HG03354 (cell line): Measurements from ENCODE around the gene POLA1.
A peak's percentile ranks its signal among the peaks of the same experiment; 100 is the strongest.
"Not testable (repeated sequence)": the region's sequence is repeated elsewhere in the genome, so short reads cannot be mapped to it uniquely, and the experiment has no call there.

Experiments
- ATAC-seq: cut with Tn5 transposase; IDR thresholded peaks from one replicate; pipeline ENCODE4 v1.9.1; 2021; ENCODE audit warnings: mild to moderate bottlenecking; ENCODE audit not compliant: unreplicated experiment, poor library complexity, severe bottlenecking

POLA1 gene, protein sequence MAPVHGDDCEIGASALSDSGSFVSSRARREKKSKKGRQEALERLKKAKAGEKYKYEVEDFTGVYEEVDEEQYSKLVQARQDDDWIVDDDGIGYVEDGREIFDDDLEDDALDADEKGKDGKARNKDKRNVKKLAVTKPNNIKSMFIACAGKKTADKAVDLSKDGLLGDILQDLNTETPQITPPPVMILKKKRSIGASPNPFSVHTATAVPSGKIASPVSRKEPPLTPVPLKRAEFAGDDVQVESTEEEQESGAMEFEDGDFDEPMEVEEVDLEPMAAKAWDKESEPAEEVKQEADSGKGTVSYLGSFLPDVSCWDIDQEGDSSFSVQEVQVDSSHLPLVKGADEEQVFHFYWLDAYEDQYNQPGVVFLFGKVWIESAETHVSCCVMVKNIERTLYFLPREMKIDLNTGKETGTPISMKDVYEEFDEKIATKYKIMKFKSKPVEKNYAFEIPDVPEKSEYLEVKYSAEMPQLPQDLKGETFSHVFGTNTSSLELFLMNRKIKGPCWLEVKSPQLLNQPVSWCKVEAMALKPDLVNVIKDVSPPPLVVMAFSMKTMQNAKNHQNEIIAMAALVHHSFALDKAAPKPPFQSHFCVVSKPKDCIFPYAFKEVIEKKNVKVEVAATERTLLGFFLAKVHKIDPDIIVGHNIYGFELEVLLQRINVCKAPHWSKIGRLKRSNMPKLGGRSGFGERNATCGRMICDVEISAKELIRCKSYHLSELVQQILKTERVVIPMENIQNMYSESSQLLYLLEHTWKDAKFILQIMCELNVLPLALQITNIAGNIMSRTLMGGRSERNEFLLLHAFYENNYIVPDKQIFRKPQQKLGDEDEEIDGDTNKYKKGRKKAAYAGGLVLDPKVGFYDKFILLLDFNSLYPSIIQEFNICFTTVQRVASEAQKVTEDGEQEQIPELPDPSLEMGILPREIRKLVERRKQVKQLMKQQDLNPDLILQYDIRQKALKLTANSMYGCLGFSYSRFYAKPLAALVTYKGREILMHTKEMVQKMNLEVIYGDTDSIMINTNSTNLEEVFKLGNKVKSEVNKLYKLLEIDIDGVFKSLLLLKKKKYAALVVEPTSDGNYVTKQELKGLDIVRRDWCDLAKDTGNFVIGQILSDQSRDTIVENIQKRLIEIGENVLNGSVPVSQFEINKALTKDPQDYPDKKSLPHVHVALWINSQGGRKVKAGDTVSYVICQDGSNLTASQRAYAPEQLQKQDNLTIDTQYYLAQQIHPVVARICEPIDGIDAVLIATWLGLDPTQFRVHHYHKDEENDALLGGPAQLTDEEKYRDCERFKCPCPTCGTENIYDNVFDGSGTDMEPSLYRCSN (N-terminal part only)

GRCh38 chrX:24693453-24694202 is at the start of gene POLA1:
Gene POLA1 (plus strand): TSS chrX:24693918. CDS start chrX:24693962, 44 bp downstream.
- ATAC-seq: peak; percentile 96

DNA sequence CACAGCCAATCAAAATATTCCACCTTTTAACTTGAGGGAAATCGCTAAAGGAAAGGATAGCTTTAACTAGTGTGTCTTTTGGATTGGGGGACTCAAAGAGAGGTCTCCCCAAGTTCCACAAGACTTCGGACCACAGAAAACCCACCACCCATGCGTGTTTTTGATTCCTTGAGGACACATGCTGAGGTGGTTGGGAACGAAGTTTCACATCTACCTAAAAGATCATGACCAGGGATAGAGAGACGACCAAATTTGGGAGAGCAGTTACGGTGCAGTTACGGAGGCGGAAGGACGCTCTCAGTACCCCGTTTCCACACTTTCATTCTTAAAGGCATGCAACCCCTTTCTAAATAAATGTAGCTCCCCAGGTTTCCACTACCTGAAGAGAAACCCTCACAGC is 47.7 kb upstream of the POLA1 start:
- ATAC-seq: no peak

DNA sequence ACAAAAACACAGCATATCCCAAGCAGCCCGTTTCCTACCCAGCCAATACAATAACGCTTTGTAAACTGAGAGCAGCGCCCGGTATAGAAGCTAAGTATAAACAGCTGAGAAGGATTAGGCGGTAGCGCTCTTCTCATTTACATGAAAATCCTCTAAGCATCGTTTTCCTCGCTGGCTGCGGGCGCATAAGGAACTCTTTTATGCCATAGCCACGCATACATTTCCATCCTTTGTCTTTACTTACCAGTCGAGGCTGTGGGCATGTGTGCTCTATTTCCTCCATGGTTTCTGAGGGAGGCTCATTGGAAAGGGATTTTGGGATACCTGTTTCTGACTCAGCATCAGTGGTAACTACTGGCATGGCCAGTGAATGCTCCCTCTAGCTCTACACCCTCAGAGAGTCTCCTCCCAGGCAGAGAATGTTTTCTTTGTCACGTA is 47.0 kb upstream of the POLA1 start:
- ATAC-seq: peak; percentile 12

GRCh38 chrX:24647257-24648058 is 46.3 kb upstream of the POLA1 start, which contains the start of gene PCYT1B:
Gene PCYT1B (minus strand): TSS chrX:24647347. CDS start chrX:24647105, 242 bp downstream.
- ATAC-seq: peak; percentile 90

GRCh38 chrX:24648495-24648894 is 45.2 kb upstream of the POLA1 start:
- ATAC-seq: no peak

- no peak for ATAC-seq
Measured at GRCh38 chrX:24651783-24652182, 41.9 kb upstream of the POLA1 start.

DNA sequence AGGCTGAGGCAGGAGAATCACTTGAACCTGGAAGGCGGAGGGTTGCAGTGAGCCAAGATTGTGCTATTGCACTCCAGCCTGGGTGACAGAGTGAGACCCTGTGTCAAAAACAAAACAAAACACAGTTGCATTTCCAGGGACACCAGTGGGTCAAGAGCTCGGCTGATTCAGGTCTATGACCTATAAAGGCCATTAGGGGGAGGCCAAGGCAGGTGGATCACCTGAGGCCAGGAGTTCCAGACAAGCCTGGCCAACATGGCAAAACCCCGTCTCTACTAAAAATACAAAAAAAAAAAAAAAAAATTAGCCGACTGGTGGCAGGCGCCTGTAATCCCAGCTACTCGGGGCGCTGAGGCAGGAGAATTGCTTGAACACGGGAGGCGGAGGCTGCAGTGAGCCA is 38.0 kb upstream of the POLA1 start:
- ATAC-seq: not testable (repeated sequence)

DNA sequence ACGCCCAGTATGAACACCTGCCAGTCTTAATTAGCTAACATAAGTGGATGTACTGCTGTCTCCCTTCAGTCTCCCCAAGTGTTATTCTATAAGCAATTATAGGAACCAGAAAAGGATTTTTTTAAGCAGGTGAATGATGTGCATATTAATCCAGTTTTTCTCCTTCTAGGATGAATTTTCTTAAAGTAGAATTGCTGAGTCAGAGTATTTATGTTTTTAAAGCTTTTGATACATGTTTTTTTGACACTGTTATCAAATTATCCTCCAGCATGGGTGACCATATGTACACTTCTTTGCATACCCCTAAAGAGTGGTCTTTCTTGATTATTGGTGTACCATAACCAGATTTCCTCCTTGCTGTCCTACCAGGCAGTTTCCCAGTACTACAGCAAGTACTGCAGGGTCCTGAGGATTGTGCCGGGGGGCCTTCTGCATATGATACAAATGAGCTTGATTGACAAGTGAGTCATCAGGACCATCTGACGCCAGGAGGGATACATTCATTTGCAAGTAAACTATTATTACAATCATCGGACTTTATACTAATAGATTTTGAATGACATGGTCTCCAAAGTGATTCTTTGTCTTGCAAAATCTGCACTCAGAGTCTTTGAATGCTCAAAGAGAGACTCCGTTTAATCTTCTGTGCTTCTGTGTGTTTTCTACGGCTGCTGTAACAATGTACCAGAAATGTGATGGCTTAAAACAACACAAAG is 35.9 kb upstream of the POLA1 start:
- no peak for ATAC-seq

- ATAC-seq: no peak
Measured at GRCh38 chrX:24658421-24658820, 35.3 kb upstream of the POLA1 start.

DNA sequence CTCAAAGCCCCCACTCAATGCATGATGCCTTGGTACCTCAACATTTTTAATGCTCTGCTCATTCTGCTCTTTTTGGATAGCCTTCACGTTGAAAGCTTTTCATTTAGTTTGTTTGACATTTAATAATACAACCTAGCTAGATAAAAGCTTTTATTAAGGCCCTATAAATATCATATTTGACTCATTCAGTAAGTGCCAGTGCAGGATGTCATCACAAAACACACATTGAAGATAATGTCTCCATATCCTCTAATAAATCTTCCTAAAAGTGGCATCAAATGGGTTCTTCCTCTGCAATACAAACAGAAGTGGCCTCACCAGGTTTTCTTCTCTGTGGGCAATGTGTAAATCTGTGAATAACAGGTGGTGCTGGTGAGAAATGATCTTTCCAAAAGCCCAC is 34.6 kb upstream of the POLA1 start:
- ATAC-seq: no peak

DNA sequence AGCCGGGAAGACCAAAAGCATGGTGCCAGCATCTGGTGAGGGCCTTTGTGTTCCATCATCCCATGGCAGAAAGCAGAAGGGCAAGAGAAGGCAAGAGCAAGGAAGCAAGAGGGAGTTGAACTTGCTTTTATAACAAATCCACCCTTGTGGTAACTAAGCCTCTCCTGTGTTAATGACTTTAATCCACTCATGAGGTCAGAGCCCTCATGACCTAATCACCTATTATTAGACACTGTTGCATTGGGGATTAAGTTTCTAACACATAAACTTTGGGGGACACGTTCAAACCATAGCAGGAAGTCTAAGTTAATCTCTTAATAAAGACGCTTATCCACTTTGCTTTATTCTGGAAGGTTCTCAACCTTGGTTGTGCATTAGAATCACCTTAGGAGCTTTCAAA is 34.1 kb upstream of the POLA1 start:
- ATAC-seq: no peak

DNA sequence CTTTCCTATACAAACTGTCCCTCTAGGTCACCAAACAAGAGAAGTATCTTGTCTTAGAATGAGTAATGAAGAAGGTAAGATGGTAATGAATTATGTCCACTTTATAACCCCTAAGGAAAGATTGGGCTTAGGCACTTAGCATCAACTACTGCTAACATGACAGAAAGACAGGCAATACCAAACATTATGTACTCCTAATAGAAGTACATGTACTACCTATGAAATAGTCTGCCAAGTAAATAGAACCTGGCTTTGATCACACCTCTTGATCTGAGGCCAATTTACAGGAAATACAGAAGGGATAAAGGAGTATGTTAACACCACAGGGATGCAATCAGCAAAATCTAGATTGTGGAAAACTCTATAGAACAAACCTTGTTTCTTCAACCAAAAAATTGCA is 32.4 kb upstream of the POLA1 start:
- no peak for ATAC-seq

GRCh38 chrX:24662352-24662751 is 31.4 kb upstream of the POLA1 start:
- no peak for ATAC-seq

DNA sequence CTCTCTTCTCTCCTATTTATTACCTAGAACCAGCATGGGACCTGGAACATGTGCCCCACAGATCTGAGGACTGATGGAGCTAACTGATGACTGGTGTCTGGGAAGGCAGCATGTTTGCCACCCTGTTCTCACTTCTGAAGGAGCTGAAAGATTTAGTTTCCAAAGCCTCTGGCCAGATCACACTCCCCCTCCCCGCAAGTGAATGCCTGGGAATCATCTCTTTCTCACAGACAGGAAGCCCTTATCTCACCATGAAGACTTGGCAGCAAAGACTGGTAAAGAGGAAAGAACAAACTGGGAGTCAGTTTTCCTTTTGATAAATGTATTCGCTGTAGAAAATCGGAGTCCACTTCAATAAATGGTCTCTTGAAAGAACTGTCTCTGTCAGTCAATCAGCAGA is 25.6 kb upstream of the POLA1 start:
- ATAC-seq: no peak

DNA sequence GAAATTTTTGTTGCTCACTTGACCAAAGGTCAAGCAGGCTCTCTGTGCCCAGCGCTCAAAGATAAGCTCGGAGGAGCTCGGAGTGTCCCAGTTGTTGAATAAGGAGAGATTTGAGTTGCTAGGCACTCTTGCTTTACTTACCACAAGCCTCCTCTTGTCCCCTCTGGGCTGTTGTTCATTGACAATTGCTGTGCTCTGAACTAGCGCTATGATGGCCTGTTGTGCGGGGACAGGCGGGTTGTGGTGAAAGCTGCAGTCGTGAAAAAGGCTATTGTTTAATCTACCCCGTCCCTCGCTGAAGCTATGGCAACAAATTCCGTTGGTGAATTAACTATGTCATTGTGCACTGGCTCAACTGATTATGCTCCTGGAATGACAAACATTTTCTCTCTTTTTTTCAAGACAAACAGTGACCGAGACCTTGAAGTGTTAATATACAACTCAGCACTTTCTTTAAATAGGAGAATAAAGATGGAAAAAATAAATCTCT is 21.0 kb upstream of the POLA1 start:
- ATAC-seq: no peak

GRCh38 chrX:24673424-24673823 is 20.3 kb upstream of the POLA1 start:
- no peak for ATAC-seq

DNA sequence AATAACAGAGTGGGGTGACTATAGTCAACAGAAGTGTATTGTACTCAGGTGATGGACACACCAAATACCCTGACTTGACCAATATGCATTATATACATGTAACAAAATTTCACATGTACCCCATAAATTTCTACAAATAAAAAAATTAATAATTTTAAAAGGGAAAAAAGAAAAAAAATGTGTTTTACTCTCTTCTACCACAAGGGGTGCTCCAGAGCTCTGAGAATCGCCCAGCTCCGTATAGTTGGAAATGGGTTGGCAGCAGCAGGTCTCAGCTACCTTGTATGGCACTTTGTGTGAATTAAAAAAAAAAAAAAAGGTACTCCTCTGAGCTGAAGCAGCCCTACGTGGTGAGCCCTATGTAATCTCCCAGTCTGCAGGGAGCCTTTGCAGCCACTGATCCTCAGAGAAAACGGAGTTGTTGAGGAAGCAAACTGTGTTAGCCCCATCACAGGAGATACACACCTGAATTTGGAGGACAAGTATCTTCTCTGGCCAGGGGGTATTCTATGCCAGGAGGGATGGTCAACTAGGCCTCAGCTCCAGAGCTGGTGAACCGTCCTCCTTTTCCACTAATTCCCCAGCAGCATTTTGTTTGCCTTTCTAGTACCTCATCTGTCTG is 17.2 kb upstream of the POLA1 start:
- peak; percentile 72 for ATAC-seq
